DND-41 (cell line): ENCODE results near the gene FREY1.

Experiments
- EZH2 ChIP-seq: IDR thresholded peaks from 3 replicates; pipeline ENCODE4 v1.6.1; 2012; ENCODE audit warnings: borderline replicate concordance, low read depth, mild to moderate bottlenecking, moderate library complexity, low read length, inconsistent platforms; ENCODE audit not compliant: severe bottlenecking
- TF ChIP-seq, protein P1 (sequence below): IDR thresholded peaks from 2 replicates; pipeline ENCODE4 v1.5.1; 2012; ENCODE audit warnings: borderline replicate concordance, low read length, moderate library complexity, mild to moderate bottlenecking; ENCODE audit not compliant: poor library complexity, severe bottlenecking; ENCODE audit errors: extremely low read depth

DNA sequence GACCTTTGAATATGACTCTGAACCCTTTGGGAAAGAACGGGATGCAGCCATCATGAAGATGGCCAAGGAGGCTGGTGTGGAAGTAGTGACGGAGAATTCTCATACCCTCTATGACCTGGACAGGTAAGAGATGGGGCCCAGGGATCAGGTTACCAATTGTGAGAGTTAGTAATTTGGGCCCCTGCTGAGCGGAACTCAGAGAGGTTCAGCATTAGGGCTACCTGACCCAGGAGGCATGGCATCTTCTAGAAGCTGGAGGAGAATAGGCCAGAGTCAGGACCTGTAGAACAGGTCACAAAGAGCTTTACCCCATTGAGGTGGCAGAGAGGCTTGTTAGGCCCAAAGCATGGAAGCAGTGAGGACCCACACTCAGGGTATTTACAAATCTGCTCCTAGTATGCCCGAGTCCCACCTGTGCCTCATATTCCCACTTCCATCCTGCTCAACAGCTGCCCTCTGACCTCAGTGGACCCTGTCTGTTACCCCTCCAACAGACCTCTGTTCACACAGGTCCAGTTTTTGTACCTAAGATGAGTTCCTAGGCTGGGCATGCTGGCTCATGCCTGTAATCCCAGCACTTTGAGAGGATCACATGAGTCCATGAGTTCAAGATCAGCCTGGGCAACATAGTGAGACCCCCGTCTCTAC is 48.2 kb downstream of the FREY1 start:
- TF ChIP-seq, protein P1, sequence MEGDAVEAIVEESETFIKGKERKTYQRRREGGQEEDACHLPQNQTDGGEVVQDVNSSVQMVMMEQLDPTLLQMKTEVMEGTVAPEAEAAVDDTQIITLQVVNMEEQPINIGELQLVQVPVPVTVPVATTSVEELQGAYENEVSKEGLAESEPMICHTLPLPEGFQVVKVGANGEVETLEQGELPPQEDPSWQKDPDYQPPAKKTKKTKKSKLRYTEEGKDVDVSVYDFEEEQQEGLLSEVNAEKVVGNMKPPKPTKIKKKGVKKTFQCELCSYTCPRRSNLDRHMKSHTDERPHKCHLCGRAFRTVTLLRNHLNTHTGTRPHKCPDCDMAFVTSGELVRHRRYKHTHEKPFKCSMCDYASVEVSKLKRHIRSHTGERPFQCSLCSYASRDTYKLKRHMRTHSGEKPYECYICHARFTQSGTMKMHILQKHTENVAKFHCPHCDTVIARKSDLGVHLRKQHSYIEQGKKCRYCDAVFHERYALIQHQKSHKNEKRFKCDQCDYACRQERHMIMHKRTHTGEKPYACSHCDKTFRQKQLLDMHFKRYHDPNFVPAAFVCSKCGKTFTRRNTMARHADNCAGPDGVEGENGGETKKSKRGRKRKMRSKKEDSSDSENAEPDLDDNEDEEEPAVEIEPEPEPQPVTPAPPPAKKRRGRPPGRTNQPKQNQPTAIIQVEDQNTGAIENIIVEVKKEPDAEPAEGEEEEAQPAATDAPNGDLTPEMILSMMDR: no peak
- no peak for TF ChIP-seq EZH2
